Mammary epithelial cell (primary cell): Measurements from ENCODE around the gene RUSC2.

Experiments
- EZH2 ChIP-seq: IDR thresholded peaks from 2 replicates; pipeline ENCODE4 v1.6.1; 2012; ENCODE audit warnings: low read length, inconsistent platforms, borderline replicate concordance
- TF ChIP-seq, protein P1 (sequence below), 2 donors: IDR thresholded peaks in 1 of 2; conservative IDR thresholded peaks in 1 of 2; 2 replicates each; pipeline ENCODE4 v1.5.1; 2011 to 2012; ENCODE audit warnings: inconsistent platforms in 2 of 2, low read length in 2 of 2, mild to moderate bottlenecking in 2 of 2, control low read depth in 1 of 2, low read depth in 1 of 2; ENCODE audit not compliant: insufficient read depth in 1 of 2; ENCODE audit errors: extremely low read depth in 1 of 2

DNA sequence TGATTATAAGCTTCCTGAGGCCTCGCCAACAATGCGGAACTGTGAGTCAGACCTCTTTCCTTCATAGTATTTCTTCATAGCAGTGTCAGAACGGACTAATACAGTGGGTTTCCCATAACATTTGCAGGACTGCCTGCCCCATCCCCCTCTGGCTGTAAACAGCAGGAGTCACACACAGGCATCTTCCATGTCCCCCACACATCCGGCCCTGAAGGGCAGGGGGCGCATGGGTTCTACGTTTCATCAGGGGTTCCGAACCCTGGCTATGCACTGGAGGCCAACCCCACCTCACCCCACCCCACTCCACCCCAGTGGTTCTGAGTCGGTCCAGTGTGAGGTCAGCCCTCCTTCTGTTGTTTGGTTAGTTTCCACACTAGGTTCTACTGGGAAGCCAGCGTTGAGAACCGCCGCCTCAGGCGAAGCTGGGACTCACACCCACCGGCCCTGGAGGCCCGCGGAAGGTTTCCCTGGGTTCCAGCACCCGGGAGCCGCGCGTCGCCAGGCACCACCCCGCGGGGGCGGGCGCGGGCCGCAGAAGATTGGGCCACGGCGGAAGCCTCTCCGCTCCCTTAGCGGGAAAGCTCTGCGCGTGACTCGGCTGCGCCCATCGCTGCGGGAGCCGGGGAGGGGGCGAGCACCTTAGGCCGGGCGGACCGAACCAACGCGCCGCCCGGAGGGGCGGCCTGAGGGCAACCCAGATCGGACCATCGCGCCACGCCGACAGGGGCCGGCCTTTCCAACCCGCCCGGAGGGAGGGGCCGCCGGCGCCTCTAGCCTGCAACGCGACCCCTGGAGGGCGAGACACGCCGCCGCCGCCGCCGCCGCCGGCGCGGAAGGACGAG is at the start of gene RUSC2:
- TF ChIP-seq, protein P1, sequence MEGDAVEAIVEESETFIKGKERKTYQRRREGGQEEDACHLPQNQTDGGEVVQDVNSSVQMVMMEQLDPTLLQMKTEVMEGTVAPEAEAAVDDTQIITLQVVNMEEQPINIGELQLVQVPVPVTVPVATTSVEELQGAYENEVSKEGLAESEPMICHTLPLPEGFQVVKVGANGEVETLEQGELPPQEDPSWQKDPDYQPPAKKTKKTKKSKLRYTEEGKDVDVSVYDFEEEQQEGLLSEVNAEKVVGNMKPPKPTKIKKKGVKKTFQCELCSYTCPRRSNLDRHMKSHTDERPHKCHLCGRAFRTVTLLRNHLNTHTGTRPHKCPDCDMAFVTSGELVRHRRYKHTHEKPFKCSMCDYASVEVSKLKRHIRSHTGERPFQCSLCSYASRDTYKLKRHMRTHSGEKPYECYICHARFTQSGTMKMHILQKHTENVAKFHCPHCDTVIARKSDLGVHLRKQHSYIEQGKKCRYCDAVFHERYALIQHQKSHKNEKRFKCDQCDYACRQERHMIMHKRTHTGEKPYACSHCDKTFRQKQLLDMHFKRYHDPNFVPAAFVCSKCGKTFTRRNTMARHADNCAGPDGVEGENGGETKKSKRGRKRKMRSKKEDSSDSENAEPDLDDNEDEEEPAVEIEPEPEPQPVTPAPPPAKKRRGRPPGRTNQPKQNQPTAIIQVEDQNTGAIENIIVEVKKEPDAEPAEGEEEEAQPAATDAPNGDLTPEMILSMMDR (conservative IDR thresholded peaks at IDR 0.05 in 1 of 2, IDR thresholded peaks at IDR 0.05 in 1 of 2; ENCODE audit: extremely low read depth in 1 of 2, insufficient read depth in 1 of 2, low read depth in 1 of 2, low read length in 2 of 2) = peak; percentile 13 to 26
- TF ChIP-seq EZH2 = no peak
